ENCODE measurements around the gene BOC. TPM values are rescaled to one million over a fixed set of nuclear protein-coding genes. Genes with fewer than 3 reads are reported as not detected.
A peak's percentile ranks its signal among the peaks of the same experiment; 100 is the strongest.

Gene BOC
- total and polyA plus RNA-seq, 4 donors: 6.6 to 164 (median 26.8) TPM

- Histone ChIP-seq H3K27ac (ENCODE audit: low read depth in 1 of 2, low read length in 2 of 2) (no peak overlapping the region), H3K9me3 (ENCODE audit: control insufficient read depth, low read length) (no peaks in the 10 kb centered on the region), H3K4me1 (ENCODE audit: control insufficient read depth in 1 of 2, insufficient read depth in 2 of 2, low read length in 2 of 2) (no peaks in the 10 kb centered on the region), H3K36me3 (ENCODE audit: control insufficient read depth in 1 of 2, insufficient read depth in 2 of 2, low read length in 1 of 2) (no peaks in the 10 kb centered on the region), H3K27me3 (ENCODE audit: control insufficient read depth in 1 of 2, insufficient read depth in 2 of 2, low read length in 1 of 2) (no peaks in the 10 kb centered on the region), H3K4me3 (ENCODE audit: low read length in 2 of 2) (no peak overlapping the region)
- WGBS, 2 donors: 89 to 92% methylated on average over 6 of the region's 6 CpGs
- intact Hi-C loops (cut with DNase I): no loop called here
- DNase-seq (no peak), ATAC-seq (ENCODE audit: low FRiP score) (no peak)
Measured at GRCh38 chr3:113286524-113286923, 75.2 kb downstream of the BOC start.

- no peaks in the 10 kb centered on the region for H3K4me1 ChIP-seq (ENCODE audit: control insufficient read depth in 1 of 2, insufficient read depth in 2 of 2, low read length in 2 of 2)
- no peaks in the 10 kb centered on the region for H3K27me3 ChIP-seq (ENCODE audit: control insufficient read depth in 1 of 2, insufficient read depth in 2 of 2, low read length in 1 of 2)
- no peak overlapping the region for H3K4me3 ChIP-seq (ENCODE audit: low read length in 2 of 2)
- H3K27ac ChIP-seq (ENCODE audit: low read depth in 1 of 2, low read length in 2 of 2): no peak overlapping the region
- ATAC-seq (ENCODE audit: low FRiP score) (no peak), DNase-seq (no peak)
- no peaks in the 10 kb centered on the region for H3K36me3 ChIP-seq (ENCODE audit: control insufficient read depth in 1 of 2, insufficient read depth in 2 of 2, low read length in 1 of 2)
- intact Hi-C loops (cut with DNase I): no loop called here
- WGBS, 2 donors: 46 to 51% methylated on average over 10 of the region's 10 CpGs
- no peaks in the 10 kb centered on the region for H3K9me3 ChIP-seq (ENCODE audit: control insufficient read depth, low read length)
Measured at GRCh38 chr3:113287111-113287802, 75.9 kb downstream of the BOC start.

GRCh38 chr3:113287803-113288648 is 76.7 kb downstream of the BOC start:
- Histone ChIP-seq H3K4me3 (ENCODE audit: low read length in 2 of 2) (no peak overlapping the region), H3K9me3 (ENCODE audit: control insufficient read depth, low read length) (no peaks in the 10 kb centered on the region), H3K27me3 (ENCODE audit: control insufficient read depth in 1 of 2, insufficient read depth in 2 of 2, low read length in 1 of 2) (no peaks in the 10 kb centered on the region), H3K27ac (ENCODE audit: low read depth in 1 of 2, low read length in 2 of 2) (no peak overlapping the region), H3K4me1 (ENCODE audit: control insufficient read depth in 1 of 2, insufficient read depth in 2 of 2, low read length in 2 of 2) (no peaks in the 10 kb centered on the region), H3K36me3 (ENCODE audit: control insufficient read depth in 1 of 2, insufficient read depth in 2 of 2, low read length in 1 of 2) (no peaks in the 10 kb centered on the region)
- intact Hi-C loops (cut with DNase I): loop anchor here (1.0 to 2.0 kb wide), 3 partner anchors 152 to 237 kb away; no protein-coding TSS in a partner anchor
- DNase-seq (no peak), ATAC-seq (ENCODE audit: low FRiP score) (peak; percentile 79)
- WGBS, 2 donors: 53 to 55% methylated on average over 5 of the region's 5 CpGs

- 95 to 96% methylated on average over 3 of the region's 3 CpGs for WGBS, 2 donors
- Histone ChIP-seq H3K27ac (ENCODE audit: low read depth in 1 of 2, low read length in 2 of 2) (no peak overlapping the region), H3K4me1 (ENCODE audit: control insufficient read depth in 1 of 2, insufficient read depth in 2 of 2, low read length in 2 of 2) (no peaks in the 10 kb centered on the region), H3K36me3 (ENCODE audit: control insufficient read depth in 1 of 2, insufficient read depth in 2 of 2, low read length in 1 of 2) (no peaks in the 10 kb centered on the region), H3K9me3 (ENCODE audit: control insufficient read depth, low read length) (no peaks in the 10 kb centered on the region), H3K27me3 (ENCODE audit: control insufficient read depth in 1 of 2, insufficient read depth in 2 of 2, low read length in 1 of 2) (no peaks in the 10 kb centered on the region), H3K4me3 (ENCODE audit: low read length in 2 of 2) (no peak overlapping the region)
- DNase-seq (no peak), ATAC-seq (ENCODE audit: low FRiP score) (no peak)
- intact Hi-C loops (cut with DNase I): loop anchor here (1.0 to 2.0 kb wide), 3 partner anchors 153 to 238 kb away; no protein-coding TSS in a partner anchor
Measured at GRCh38 chr3:113288881-113289280, 77.5 kb downstream of the BOC start.

GRCh38 chr3:113291572-113291971 is 80.2 kb downstream of the BOC start:
- no peak overlapping the region for H3K4me3 ChIP-seq (ENCODE audit: low read length in 2 of 2)
- H3K27me3 ChIP-seq (ENCODE audit: control insufficient read depth in 1 of 2, insufficient read depth in 2 of 2, low read length in 1 of 2): no peaks in the 10 kb centered on the region
- intact Hi-C loops (cut with DNase I): no loop called here
- no peaks in the 10 kb centered on the region for H3K9me3 ChIP-seq (ENCODE audit: control insufficient read depth, low read length)
- no peak overlapping the region for H3K27ac ChIP-seq (ENCODE audit: low read depth in 1 of 2, low read length in 2 of 2)
- DNase-seq (no peak), ATAC-seq (ENCODE audit: low FRiP score) (no peak)
- H3K36me3 ChIP-seq (ENCODE audit: control insufficient read depth in 1 of 2, insufficient read depth in 2 of 2, low read length in 1 of 2): no peaks in the 10 kb centered on the region
- H3K4me1 ChIP-seq (ENCODE audit: control insufficient read depth in 1 of 2, insufficient read depth in 2 of 2, low read length in 2 of 2): no peaks in the 10 kb centered on the region
- WGBS, 2 donors: 77 to 80% methylated on average over 6 of the region's 6 CpGs

GRCh38 chr3:113292933-113293332 is 81.6 kb downstream of the BOC start:
- no peaks in the 10 kb centered on the region for H3K9me3 ChIP-seq (ENCODE audit: control insufficient read depth, low read length)
- intact Hi-C loops (cut with DNase I): no loop called here
- DNase-seq: no peak
- no peak overlapping the region for H3K27ac ChIP-seq (ENCODE audit: low read depth in 1 of 2, low read length in 2 of 2)
- no peak overlapping the region for H3K4me3 ChIP-seq (ENCODE audit: low read length in 2 of 2)
- ATAC-seq (ENCODE audit: low FRiP score): no peak
- WGBS, 2 donors: 90 to 96% methylated on average over 2 of the region's 2 CpGs
- H3K4me1 ChIP-seq (ENCODE audit: control insufficient read depth in 1 of 2, insufficient read depth in 2 of 2, low read length in 2 of 2): no peaks in the 10 kb centered on the region
- H3K27me3 ChIP-seq (ENCODE audit: control insufficient read depth in 1 of 2, insufficient read depth in 2 of 2, low read length in 1 of 2): no peaks in the 10 kb centered on the region
- no peaks in the 10 kb centered on the region for H3K36me3 ChIP-seq (ENCODE audit: control insufficient read depth in 1 of 2, insufficient read depth in 2 of 2, low read length in 1 of 2)

- Histone ChIP-seq H3K27ac (ENCODE audit: low read depth in 1 of 2, low read length in 2 of 2) (no peak overlapping the region), H3K4me1 (ENCODE audit: control insufficient read depth in 1 of 2, insufficient read depth in 2 of 2, low read length in 2 of 2) (no peaks in the 10 kb centered on the region), H3K4me3 (ENCODE audit: low read length in 2 of 2) (no peak overlapping the region), H3K36me3 (ENCODE audit: control insufficient read depth in 1 of 2, insufficient read depth in 2 of 2, low read length in 1 of 2) (no peaks in the 10 kb centered on the region), H3K9me3 (ENCODE audit: control insufficient read depth, low read length) (no peaks in the 10 kb centered on the region), H3K27me3 (ENCODE audit: control insufficient read depth in 1 of 2, insufficient read depth in 2 of 2, low read length in 1 of 2) (no peaks in the 10 kb centered on the region)
- intact Hi-C loops (cut with DNase I): no loop called here
- WGBS, 2 donors: 79 to 90% methylated on average over 1 of the region's 1 CpG
- DNase-seq (no peak), ATAC-seq (ENCODE audit: low FRiP score) (no peak)
Measured at GRCh38 chr3:113293348-113293747, 82.0 kb downstream of the BOC start.

GRCh38 chr3:113295463-113295862 is 84.1 kb downstream of the BOC start:
- H3K27me3 ChIP-seq (ENCODE audit: control insufficient read depth in 1 of 2, insufficient read depth in 2 of 2, low read length in 1 of 2): no peaks in the 10 kb centered on the region
- no peaks in the 10 kb centered on the region for H3K4me1 ChIP-seq (ENCODE audit: control insufficient read depth in 1 of 2, insufficient read depth in 2 of 2, low read length in 2 of 2)
- H3K9me3 ChIP-seq (ENCODE audit: control insufficient read depth, low read length): no peaks in the 10 kb centered on the region
- H3K36me3 ChIP-seq (ENCODE audit: control insufficient read depth in 1 of 2, insufficient read depth in 2 of 2, low read length in 1 of 2): no peaks in the 10 kb centered on the region
- DNase-seq (no peak), ATAC-seq (ENCODE audit: low FRiP score) (no peak)
- no peak overlapping the region for H3K27ac ChIP-seq (ENCODE audit: low read depth in 1 of 2, low read length in 2 of 2)
- intact Hi-C loops (cut with DNase I): loop anchor here in 1 of 2 donors (2.0 kb wide), 1 partner anchor 241 kb away; no protein-coding TSS in a partner anchor
- H3K4me3 ChIP-seq (ENCODE audit: low read length in 2 of 2): no peak overlapping the region

- intact Hi-C loops (cut with DNase I): no loop called here
- H3K27ac ChIP-seq (ENCODE audit: low read depth in 1 of 2, low read length in 2 of 2): no peak overlapping the region
- no peaks in the 10 kb centered on the region for H3K27me3 ChIP-seq (ENCODE audit: control insufficient read depth in 1 of 2, insufficient read depth in 2 of 2, low read length in 1 of 2)
- H3K36me3 ChIP-seq (ENCODE audit: control insufficient read depth in 1 of 2, insufficient read depth in 2 of 2, low read length in 1 of 2): no peaks in the 10 kb centered on the region
- ATAC-seq (ENCODE audit: low FRiP score) (no peak), DNase-seq (no peak)
- no peaks in the 10 kb centered on the region for H3K9me3 ChIP-seq (ENCODE audit: control insufficient read depth, low read length)
- H3K4me1 ChIP-seq (ENCODE audit: control insufficient read depth in 1 of 2, insufficient read depth in 2 of 2, low read length in 2 of 2): no peaks in the 10 kb centered on the region
- H3K4me3 ChIP-seq (ENCODE audit: low read length in 2 of 2): no peak overlapping the region
- 73 to 76% methylated on average over 2 of the region's 2 CpGs for WGBS, 2 donors
Measured at GRCh38 chr3:113297287-113297686, 85.9 kb downstream of the BOC start.
